ENCODE data around the gene TLE7. TPM values are rescaled to one million over a fixed set of nuclear protein-coding genes. Genes with fewer than 3 reads are reported as not detected.
A peak's percentile ranks its signal among the peaks of the same experiment; 100 is the strongest.

Gene TLE7
- total and polyA plus RNA-seq, 2 of the 8 experiments (the other 6 are each of a cell fraction or from before 2014, with no cell fraction given), result 0.03 TPM; not detected in 1

GRCh38 chr16:71484006-71484893 lies 42.4 kb upstream of the TLE7 start (continued):
- TF ChIP-seq CHD7 (IDR thresholded peaks at IDR 0.05; ENCODE audit: insufficient replicate concordance, low read length), result no peak
- no peak for TF ChIP-seq CEBPB (IDR thresholded peaks at IDR 0.05; ENCODE audit: low read depth, low read length)
- TF ChIP-seq CBX8 (IDR thresholded peaks at IDR 0.05; ENCODE audit: borderline replicate concordance, low read depth, low read length), result no peak
- peak; percentile 81 for TF ChIP-seq TAF7 (optimal IDR thresholded peaks at IDR 0.05; ENCODE audit: borderline replicate concordance, low read depth, low read length)
- peak; percentile 96 for TF ChIP-seq POLR2AphosphoS5 (IDR thresholded peaks at IDR 0.05; ENCODE audit: low read depth, low read length)
- TF ChIP-seq ASH2L (IDR thresholded peaks at IDR 0.05; ENCODE audit: low read length), result peak; percentile 87
- peak; percentile 13; the same call in 1 of the 2 replicates for TF ChIP-seq SP1 (IDR thresholded peaks at IDR 0.05; ENCODE audit: low read depth, low read length)
- peak; percentile 79 for TF ChIP-seq BACH1 (IDR thresholded peaks at IDR 0.05; ENCODE audit: low read length)
- peak; percentile 90 for TF ChIP-seq SP2 (IDR thresholded peaks at IDR 0.05; ENCODE audit: low read length)
- TF ChIP-seq TBP (IDR thresholded peaks at IDR 0.05; ENCODE audit: low read depth, low read length), result peak; percentile 75; the same call in 1 of the 2 replicates
- peak; percentile 89 for TF ChIP-seq KDM4A (IDR thresholded peaks at IDR 0.05; ENCODE audit: low read depth, low read length, severe bottlenecking)
